HG02840 (cell line): Measurements from ENCODE around the gene ARVCF.
"Not testable (repeated sequence)": the region's sequence is repeated elsewhere in the genome, so short reads cannot be mapped to it uniquely, and the experiment has no call there.

ENCODE experiments used
- ATAC-seq: cut with Tn5 transposase; IDR thresholded peaks from one replicate; pipeline ENCODE4 v1.9.1; 2021; ENCODE audit warnings: mild to moderate bottlenecking, moderate library complexity, moderate number of reproducible peaks; ENCODE audit not compliant: unreplicated experiment, low FRiP score

The ARVCF gene

GRCh38 chr22:19926028-19926427 lies 90.6 kb downstream of the ARVCF start:
- not testable (repeated sequence) for ATAC-seq

GRCh38 chr22:19923914-19924513 lies 92.6 kb downstream of the ARVCF start:
- ATAC-seq, result no peak

GRCh38 chr22:19921544-19922081 lies 95.0 kb downstream of the ARVCF start:
- ATAC-seq, result no peak
